C4-2B (cell line): ENCODE data around the gene ARHGAP10.

Experiments
- H3K27ac ChIP-seq: fragments of 450-650 bp; 2 replicates; pipeline ENCODE4 v1.5.1; 2017
- ZFX ChIP-seq: fragments of 450-650 bp; IDR thresholded peaks from 2 replicates; pipeline ENCODE4 v1.6.1; 2017
- TF ChIP-seq, protein P1 (sequence below): fragments of 450-650 bp; conservative IDR thresholded peaks from 2 replicates; pipeline ENCODE4 v1.5.1; 2017; ENCODE audit warnings: mild to moderate bottlenecking

ARHGAP10 gene

DNA sequence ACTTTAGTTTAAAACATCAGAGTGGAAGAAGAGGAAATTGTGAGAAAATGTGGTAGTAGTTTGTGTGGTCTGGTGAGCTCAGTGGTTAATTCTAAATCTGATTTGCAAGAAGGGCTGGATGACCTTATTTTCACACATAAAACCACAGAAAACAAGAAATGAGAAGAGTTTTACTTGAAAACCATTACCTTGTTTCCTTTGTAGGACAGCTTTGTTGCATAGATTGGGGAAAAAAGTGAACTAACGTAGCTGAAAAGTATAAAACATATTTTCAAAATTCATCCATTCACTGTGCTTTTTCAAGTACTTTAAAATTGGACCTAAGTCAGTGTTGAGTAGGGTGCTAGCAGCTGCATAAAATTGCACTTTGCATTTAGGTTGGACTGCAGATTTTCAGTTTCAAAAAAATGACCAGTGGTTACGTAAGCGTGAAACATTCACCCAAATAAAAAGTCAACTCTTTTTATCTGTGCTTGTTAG is 211.3 kb downstream of the ARHGAP10 start:
- TF ChIP-seq ZFX: no peak
- TF ChIP-seq, protein P1, sequence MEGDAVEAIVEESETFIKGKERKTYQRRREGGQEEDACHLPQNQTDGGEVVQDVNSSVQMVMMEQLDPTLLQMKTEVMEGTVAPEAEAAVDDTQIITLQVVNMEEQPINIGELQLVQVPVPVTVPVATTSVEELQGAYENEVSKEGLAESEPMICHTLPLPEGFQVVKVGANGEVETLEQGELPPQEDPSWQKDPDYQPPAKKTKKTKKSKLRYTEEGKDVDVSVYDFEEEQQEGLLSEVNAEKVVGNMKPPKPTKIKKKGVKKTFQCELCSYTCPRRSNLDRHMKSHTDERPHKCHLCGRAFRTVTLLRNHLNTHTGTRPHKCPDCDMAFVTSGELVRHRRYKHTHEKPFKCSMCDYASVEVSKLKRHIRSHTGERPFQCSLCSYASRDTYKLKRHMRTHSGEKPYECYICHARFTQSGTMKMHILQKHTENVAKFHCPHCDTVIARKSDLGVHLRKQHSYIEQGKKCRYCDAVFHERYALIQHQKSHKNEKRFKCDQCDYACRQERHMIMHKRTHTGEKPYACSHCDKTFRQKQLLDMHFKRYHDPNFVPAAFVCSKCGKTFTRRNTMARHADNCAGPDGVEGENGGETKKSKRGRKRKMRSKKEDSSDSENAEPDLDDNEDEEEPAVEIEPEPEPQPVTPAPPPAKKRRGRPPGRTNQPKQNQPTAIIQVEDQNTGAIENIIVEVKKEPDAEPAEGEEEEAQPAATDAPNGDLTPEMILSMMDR: no peak
- H3K27ac ChIP-seq: no peak overlapping the region

DNA sequence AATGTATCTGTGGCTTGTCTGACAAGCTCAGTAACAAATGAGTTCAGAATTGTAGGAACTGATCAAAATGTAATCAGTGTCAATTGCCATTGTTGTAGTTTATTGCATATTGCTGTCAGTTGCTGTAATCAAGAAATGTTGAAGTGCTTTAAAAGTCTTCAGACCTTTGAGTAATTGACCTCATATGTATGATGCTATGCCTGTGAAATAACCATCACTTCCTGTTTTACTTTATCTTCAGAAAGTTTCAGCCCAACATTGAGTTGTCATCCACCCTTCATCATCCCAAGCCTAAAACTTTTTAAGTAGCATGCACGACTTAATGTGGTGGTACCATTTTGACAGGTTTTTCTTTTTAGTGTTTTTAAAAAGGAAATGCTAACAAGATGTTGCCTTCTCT is 212.4 kb downstream of the ARHGAP10 start:
- no peak overlapping the region for H3K27ac ChIP-seq
- TF ChIP-seq ZFX: no peak
- TF ChIP-seq, protein P1: no peak

DNA sequence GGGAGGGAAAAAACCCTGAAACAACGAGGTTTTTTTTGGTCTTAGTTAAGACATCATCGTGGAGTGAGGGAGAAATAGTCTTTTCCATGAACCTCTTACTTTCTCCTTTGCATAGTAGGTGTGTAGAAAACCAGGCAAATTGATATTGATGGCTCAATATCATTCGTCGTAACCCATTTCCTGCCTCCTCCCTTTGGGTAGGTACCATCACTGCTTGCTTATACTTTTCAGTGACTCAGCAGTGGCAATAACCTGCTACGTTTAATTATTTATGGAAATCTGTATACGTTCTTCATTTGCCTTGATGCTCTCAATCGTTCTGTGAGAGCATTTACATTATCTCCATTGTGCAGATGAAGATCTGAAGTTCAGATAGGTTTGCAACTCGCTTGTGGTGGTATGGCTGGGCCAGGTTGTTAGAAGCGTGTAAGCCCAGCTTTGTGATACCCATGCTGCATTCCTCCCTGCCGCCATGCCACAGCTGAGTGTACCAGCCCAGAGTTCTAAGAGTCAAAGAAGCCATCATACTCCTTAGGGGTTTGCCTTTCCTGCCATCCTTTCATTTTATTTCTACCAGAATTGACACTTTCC is 212.9 kb downstream of the ARHGAP10 start:
- TF ChIP-seq, protein P1: no peak
- TF ChIP-seq ZFX: no peak
- no peak overlapping the region for H3K27ac ChIP-seq

DNA sequence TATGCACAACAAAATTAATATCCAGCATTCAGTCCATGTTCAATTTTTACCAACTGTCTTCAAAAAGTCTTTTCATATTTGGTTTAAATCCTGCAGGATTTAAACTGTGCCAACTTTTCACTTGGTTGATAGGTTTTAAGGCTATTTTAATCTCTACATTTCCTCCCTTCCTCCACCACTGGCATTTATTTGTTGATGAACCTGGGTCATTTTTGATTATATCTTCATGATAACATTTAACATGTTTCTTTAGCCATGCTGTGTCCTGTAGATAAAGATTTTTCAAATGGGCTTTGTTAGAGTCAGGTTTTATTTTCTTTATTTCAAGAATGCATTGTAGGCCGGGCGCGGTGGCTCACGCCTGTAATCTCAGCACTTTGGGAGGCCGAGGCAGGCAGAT is 216.4 kb downstream of the ARHGAP10 start:
- TF ChIP-seq, protein P1: no peak
- TF ChIP-seq ZFX: no peak
- H3K27ac ChIP-seq: no peak overlapping the region

DNA sequence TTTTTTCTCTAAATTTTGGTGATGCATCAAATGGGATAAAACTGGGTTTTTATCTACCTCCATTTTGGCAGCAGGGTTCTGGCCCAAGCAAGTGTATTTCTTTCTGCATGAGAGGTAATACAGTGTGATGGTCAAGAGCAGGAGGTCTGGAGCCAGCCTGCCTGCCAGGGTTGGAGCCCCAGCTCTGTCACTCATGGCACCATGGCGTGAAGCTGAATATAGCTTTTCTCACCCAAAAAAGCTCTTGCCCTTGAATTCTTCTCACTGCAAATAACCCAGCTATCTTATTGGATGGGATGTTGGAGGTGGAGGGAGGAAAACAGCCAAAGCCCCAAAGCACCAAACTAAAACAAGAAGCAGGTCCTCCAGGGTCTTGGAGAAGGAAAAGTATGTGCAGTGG is 218.4 kb downstream of the ARHGAP10 start:
- no peak overlapping the region for H3K27ac ChIP-seq
- TF ChIP-seq, protein P1: no peak
- no peak for TF ChIP-seq ZFX

DNA sequence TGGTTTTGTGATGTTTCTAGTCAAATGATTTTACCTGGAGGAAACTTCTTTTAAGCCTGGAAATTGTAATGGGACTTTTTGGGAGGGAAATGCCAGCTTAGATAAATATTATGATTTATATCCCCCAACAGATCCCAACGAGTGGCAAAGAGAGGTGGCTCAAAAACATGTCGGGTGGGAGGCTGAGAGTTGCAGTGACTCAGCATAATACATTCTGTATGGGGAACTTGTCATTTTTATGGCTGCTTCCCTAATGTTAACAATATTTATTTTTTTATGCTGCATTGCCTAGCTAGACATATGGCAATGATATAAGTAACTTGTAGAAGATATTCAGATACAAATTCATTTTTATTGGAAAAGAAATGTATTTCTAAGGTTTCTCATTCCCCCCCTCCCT is 219.0 kb downstream of the ARHGAP10 start:
- no peak overlapping the region for H3K27ac ChIP-seq
- TF ChIP-seq ZFX: no peak
- TF ChIP-seq, protein P1: no peak

DNA sequence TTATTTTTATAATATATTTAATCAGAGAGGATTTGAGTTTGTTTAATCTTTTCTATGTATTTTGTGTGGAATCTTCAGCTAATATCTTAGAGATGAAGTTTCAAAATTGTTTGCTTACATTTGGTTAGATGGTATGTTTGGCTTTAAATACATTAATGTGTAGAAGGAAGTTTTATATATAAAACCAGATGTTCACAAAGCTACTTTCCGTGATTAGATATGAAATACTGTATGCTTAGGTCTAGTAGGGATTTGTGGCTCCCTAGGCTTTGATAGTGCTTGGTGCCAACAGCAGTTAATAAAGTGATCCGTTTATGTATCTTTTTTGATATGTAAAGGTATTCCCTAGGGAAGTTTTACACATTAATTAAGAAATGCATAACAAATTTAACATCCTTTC is 223.0 kb downstream of the ARHGAP10 start:
- H3K27ac ChIP-seq: no peak overlapping the region
- no peak for TF ChIP-seq ZFX
- TF ChIP-seq, protein P1: no peak
